Left forelimb (tissue), 1 donor: ENCODE results near the gene CCL7.

Experiments
- DNase-seq: peaks from one replicate; pipeline ENCODE4 v3.0.0-alpha.2; 2018; ENCODE audit warnings: low spot score

The CCL7 gene

DNA sequence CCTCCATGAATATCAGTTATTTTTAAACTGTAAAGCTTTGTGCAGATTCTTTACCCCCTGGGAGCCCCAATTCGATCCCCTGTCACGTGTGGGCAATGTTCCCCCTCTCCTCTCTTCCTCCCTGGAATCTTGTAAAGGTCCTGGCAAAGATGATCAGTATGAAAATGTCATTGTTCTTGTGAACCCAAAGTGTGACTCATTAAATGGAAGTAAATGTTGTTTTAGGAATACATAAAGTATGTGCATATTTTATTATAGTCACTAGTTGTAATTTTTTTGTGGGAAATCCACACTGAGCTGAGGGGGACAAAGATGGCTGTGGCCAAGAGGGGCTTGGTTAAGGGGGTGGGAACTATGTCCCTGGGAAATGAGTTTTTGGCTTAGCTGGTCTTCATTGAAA, 17.9 kb downstream of the CCL7 start:
- DNase-seq, result no peak

DNA sequence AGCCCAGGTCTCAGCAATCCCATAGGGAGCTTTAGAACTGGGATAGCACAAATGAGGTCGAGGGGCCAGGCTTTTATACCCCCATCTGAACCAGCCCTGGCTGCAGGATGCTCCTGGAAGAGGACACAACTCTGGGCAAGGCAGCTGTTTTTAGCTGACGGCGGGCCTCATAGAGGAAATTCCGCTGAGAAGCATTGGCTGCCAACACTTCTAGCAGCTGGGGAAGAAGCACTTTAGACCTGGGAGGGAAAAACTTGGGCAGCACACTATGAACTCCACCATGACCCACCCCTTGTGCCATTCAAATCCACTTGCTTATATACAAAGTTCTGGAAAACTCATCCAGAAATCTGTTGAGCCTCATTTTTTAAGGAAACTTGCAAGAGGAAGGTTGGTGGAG, 20.6 kb downstream of the CCL7 start:
- no peak for DNase-seq

DNA sequence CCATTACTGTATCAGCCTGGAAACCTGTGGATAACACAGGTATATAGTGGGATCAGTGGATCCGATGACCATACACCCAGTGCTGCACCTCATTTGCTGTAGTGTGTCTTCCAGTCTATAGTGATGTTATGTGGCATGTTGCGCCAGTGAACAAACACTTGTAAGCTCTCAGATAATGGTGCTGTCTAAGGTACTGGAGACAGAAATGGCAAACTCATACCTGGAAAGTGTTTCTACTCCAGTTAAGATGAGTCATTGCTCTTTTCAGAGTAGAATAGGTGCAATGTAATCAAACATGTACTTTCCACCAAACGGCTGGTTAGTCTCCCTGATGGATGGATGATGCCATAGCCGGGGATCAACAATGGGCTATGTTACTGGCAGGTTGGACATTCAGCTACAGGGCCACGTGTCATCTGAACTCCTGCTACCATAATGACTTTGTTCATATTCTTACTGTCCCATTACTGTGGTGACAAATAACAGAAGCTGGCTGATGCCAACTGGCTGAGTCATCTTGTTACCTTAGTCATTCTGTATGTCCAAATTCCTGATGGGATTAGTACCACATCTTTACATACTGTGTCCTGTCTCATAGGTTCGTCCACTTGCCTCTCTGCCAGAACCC, 21.8 kb downstream of the CCL7 start:
- DNase-seq, result no peak

DNA sequence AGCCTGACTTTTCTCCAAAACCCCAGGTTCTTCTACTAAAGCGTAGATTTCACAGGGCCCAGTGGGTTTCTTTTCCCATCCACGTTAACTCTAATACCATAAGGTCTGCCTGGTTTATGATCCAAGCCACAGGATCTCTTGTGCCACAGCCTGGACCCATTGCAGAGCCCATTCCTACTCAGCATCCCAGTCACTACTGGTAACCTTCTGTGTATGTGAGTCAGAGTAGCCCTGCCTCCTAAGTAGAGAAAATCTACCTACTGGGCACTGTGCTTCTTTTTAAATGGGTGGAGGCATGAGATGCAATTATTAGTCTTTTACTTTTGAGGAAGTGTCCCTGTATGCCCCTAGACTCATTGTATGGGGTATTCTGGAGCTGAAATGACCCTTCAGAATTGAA, 29.0 kb downstream of the CCL7 start:
- DNase-seq, result no peak

DNA sequence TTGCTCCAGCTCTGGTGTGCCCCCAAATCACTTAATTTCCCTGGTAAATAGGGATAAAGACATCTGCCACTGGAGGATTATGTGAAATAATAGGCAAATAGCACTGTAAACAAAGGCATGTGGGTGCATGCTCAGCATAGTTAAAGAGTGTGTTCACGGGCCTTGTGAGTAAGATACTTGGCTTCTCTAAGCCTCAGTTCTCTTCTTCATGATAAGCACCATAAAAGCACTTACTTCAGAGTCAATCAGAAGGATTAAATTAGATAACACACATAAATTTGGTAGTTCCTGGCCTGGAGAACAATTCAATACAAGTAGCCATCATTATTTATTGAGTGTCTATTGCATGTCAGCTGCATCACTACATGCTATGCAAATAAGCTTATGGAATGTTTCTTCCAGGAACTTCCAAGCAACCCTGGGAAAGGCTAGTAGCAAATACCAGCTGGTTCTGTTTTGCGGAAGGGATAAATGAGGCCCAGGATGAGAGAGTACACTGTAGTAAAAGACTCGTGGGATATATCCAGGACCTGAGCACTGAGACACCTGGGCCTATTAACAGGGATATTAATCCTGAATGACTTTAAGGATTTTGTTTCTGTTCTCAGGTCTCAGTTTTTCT, 30.0 kb downstream of the CCL7 start:
- no peak for DNase-seq

DNA sequence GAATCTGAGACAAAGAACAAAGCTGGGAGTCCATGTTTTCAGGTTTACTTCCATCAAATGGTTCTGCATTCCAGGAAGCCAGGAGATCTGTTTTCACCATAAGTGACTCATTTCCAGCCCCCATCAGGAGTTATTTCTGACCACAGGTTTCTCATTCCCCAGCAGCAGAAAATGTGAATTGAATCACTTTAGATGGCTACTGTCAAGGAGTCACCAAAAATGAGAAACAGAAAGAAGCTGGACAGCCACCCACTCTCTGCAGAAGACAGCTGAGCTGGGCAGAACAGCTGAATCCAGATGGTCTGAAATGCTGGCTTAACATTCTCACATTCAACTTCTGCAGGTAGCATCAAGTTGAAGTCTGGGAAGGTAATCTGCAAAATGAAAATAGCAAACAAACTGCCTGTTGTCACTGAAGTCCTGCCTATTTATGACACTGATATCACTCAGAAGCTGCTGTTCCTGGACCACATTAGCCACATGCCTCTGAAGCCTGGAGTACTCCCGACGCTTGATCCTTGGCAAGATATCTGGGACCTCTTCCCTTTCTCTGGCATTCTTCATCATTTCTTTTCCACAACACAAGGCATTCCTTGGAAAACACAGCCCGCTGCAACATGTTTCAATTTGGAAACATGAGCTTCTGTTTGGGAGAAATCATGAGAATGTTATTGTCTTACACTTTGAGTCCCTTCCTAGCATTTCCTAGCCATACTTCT, 30.8 kb downstream of the CCL7 start:
- no peak for DNase-seq

DNA sequence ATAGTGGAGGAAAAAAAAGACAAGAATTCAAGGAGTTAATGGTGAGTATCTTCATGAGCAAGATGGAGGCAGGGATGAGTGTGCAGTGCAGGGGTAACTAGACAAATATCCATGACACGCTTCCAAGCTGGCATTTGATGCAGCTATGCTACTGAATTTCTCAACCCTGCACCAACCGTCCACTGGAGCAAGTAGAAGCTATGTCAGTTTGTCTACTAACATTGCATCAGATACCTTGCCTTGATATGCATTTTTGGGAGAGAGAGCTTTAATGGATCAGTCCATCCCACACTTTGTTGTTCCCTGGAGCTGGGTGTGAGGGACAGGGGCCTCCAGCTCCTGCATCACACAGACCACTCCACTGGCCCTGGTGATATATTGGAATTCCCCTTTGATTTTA, 32.0 kb downstream of the CCL7 start:
- no peak for DNase-seq

DNA sequence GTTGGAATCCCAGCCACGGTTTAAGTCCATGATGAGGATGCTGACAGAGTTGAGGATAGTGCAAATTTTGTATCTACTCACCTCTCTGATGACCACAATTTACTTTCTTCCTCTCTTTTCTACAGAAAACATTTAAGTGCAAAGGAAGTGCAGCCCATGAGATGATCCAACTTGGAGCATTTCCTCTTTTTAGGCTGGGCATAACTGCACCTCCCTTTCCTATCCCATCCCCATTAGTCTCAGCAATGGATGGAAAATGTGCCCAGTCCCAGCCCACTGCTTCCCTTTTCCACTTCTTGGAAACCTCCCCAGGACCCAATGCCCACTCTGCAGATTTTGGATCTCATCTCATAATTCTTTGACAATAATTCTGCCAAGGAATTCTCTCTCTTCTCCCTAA, 32.6 kb downstream of the CCL7 start:
- no peak for DNase-seq

DNA sequence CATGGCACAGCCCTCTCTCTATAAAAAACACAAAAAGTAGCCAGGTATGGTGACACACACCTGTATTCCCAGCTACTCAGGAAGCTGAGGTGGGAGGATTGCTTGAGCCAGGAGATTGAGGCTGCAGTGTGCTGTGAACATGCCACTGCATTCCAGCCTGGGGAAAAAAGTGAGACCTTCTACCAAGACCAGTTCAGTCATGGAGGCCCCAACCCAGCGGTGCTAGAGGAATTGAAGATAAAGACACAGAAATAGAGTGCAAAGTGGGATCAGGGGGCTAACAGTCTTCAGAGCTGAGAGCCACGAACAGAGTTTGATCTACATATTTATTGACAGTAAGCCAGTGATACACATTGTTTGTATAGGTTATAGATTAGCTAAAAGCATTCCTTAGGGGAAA, 33.6 kb downstream of the CCL7 start:
- DNase-seq, result no peak

DNA sequence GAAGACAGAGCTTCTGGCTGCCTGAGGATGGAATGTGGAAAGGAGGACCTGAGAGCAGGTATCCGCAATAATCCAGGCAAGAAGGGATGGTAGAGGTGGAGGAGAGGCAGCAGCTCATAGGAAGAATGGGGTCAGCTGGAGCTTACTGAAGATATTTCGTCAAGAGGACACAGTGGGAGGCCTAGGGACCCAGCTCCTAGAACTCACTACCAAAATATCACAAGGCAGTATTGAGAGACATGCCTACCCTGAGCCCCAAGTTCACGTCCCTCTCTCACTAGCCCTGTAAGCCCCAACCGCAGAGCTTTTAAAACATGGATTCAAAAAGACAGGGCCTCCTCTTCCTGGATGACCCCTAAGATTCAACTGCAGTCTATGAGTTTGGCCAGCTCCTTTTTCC, 35.0 kb downstream of the CCL7 start:
- no peak for DNase-seq

DNA sequence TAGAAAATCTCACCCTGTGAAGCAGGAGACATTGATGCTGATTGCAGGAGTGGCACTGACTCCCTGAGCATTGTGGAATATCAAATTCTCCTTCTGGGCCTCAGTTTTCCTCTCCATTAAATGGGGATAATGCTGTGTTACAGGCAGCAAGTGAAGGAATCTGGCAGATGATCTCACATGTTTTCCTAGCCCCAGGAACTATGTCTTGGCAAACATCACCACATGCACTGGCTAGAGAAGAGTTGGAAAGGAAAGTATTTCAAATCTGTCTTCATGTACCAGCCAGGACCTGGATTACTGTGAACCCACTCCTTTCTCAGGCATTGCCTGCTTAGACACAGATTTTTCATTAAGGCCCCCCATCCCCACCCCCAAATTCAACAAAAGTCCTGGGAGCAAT, 35.6 kb downstream of the CCL7 start:
- no peak for DNase-seq

DNA sequence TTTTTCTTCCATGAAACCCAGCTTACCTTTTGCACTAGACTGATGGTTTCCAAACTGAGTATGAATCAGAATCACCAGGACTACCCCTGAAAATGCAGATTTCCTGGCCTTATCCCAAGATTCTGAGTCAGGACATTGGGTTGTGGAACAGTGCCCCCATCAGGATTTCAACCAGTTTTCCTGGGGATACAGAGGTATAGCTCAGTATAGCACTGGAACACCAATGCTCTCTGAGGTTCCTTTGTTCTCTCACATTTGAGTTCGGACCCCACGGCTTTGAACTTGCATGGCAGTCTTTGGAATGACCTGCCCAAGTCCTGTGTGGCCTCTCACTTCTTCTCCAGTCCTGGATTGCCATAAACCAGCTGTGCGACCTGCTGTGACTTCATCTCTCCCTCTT, 36.4 kb downstream of the CCL7 start:
- DNase-seq, result no peak

DNA sequence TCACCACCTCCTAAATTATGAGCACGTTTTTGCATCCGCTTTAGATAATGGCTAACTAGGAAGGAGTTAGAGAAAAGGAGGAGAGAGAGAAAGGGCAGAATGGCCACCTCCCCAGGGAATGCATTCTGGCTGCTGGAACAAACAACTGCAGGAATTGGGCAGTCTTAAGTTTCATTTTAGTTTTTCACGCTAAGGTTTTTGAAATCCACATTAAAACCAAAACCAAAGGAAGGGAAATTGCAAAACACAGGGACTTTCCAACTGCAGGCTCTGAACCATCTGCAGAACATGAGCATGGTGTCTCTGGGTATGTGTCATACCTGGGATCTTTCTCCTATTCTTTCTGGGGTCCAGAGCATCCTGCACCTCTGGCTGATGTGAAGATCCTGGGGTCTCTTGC, 37.1 kb downstream of the CCL7 start:
- DNase-seq, result no peak

DNA sequence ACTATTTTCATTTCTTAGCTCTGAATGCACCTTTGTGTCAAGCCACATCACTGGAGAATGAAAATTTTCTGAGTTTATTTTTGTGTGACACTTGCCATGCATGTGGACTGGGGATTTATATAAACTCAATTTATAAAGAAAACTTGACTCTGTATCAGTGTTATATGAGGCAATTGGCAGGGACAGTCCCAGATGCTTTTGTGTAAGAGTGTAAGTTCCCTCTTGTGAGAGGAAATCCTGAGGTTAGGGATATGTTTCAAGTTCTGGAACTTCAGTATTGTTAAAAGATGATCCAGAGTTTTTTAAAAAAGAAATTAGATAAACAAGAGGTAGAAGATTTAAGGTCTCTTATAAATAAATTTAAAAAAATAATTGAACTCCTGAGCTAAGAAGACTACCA, 38.4 kb downstream of the CCL7 start:
- DNase-seq, result no peak

DNA sequence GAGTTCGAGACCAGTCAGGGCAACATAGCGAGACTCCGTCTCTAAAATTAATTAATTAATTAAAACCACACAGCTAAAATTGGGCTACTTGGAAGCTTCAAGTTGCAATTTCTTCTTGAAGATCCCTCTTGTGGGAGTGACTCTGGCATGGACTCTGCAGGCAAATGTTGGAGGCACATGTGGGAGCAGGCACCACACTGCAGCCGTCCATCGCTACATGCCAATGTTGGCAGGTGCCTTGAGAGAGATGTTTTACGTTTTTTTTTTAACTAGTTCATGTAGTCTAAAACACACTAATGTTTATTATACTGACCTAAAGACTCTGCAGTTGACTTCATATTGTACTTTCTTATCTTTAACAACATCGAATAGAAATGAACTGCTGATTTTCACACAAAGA, 41.3 kb downstream of the CCL7 start:
- DNase-seq, result no peak

DNA sequence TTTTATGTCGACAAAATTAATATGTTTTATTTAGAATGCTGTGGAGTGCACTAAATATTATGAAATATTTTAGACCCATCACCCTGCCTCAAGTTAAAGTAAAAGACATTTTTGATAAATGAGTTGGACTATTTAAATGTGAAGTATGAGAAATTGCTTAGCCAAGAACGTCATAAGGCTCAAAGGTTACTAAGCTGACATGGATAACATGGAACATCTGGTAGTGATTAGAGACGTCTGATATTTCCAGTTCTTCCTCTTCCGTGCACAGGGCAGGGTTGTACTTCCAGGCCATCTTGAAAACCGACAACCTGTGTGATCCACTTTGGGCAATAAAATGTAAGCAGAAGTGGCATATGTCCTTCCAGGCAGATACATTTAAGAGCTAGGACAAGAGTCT, 42.1 kb downstream of the CCL7 start:
- DNase-seq, result no peak

DNA sequence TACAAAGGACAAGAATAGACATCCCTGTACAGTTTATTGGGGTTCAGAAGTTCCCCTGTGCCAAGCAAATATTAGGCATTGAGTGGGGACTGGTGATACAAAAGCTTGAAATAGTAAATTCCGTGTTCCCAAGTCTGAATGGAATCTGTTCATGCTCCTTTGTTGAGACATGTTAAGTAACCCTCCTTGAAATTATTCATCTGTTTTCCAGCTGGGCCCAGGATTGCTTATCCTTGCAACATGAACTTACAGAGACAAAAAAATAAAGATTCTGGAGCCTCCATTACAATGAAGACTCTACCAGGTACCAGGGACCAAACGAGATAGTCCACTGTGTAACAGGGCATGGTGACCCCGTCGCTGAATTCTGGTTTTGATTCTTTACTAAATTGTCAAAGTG, 43.1 kb downstream of the CCL7 start:
- no peak for DNase-seq

DNA sequence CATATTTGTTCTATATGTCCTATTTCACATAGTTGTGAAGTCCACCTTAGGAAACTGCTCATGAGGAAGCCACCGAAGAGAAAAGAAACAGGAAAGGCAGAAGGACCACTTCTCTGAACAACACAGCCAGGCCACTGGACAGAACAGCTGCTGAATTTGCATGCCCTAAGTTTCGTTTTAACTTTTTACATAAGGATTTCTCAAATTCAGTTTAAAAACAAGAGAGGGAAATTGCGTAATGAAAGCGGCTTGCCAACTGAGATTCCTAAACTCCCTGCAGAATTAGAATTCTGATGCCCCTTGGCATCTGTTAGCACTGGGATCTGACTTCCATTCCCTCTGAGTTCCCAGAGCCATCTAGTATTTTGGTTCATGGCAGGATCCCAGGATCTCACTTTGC, 44.3 kb downstream of the CCL7 start:
- no peak for DNase-seq

DNA sequence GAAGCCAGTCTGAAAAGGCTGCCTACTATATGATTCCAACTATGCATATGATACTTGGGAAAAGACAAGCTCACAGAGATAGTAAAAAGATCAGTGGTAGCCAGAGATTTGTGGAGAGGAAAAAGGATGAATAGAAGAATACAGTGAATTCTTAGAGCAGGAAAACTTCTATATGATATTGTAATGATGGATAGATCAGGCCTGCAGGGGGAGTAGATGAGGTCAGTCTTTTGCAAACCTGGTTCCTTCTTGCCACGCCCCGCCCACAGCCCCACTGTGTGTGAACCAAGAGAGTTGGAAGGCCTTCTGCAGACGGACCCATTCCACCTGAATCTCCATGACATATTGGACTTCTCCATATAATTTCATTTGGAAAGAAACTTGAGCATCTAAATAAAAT, 48.5 kb downstream of the CCL7 start:
- no peak for DNase-seq

DNA sequence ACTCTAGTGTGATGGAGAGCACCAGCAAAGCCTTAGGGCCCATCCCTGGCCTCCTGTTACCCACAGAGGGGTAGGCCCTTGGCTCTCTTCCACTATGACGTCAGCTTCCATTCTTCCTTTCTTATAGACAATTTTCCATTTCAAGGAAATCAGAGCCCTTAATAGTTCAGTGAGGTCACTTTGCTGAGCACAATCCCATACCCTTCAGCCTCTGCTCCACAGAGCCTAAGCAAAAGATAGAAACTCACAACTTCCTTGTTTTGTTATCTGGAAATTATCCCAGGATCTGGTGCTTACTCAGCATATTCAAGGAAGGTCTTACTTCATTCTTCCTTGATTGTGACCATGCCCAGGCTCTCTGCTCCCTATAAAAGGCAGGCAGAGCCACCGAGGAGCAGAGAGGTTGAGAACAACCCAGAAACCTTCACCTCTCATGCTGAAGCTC, 49.0 kb downstream of the CCL7 start, which contains the start of gene CCL8:
Gene CCL8, plus strand, starts transcription at position 397 of the 445 bp plus-strand sequence. CDS start 67 bp downstream, outside the sequence.
- DNase-seq, result no peak
